ENCODE data around the gene SLC29A3. TPM values are rescaled to one million over a fixed set of nuclear protein-coding genes. Genes with fewer than 3 reads are reported as not detected.

SLC29A3 gene
- total RNA-seq, 2 donors from 2014 or later: 3.2 to 5.9 TPM

- no peak overlapping the region for H3K27ac ChIP-seq
- ATAC-seq (ENCODE audit: insufficient number of reproducible peaks, low FRiP score, low read depth): no peak
- no peaks in the 10 kb centered on the region for H3K36me3 ChIP-seq
- H3K27me3 ChIP-seq (replicated peaks; ENCODE audit: insufficient read depth): no peaks in the 10 kb centered on the region
- no peak for TF ChIP-seq CTCF (IDR thresholded peaks at IDR 0.05)
- no peaks in the 10 kb centered on the region for H3K9me3 ChIP-seq
- DNase-seq (ENCODE audit: low spot score): no peak
- H3K4me1 ChIP-seq (ENCODE audit: control insufficient read depth in 1 of 2, low read depth in 2 of 2): no peaks in the 10 kb centered on the region
- H3K4me3 ChIP-seq: no peak overlapping the region
Observed at GRCh38 chr10:71338728-71339495, 19.9 kb downstream of the SLC29A3 start.

GRCh38 chr10:71339796-71340589 lies 20.9 kb downstream of the SLC29A3 start:
- H3K36me3 ChIP-seq: no peaks in the 10 kb centered on the region
- H3K9me3 ChIP-seq: no peaks in the 10 kb centered on the region
- H3K4me1 ChIP-seq (ENCODE audit: control insufficient read depth in 1 of 2, low read depth in 2 of 2): no peaks in the 10 kb centered on the region
- H3K4me3 ChIP-seq: no peak overlapping the region
- H3K27me3 ChIP-seq (replicated peaks; ENCODE audit: insufficient read depth): no peaks in the 10 kb centered on the region
- TF ChIP-seq CTCF (IDR thresholded peaks at IDR 0.05): no peak
- H3K27ac ChIP-seq: no peak overlapping the region
- DNase-seq (ENCODE audit: low spot score) (no peak), ATAC-seq (ENCODE audit: insufficient number of reproducible peaks, low FRiP score, low read depth) (no peak)

- H3K4me3 ChIP-seq: no peak overlapping the region
- no peaks in the 10 kb centered on the region for H3K9me3 ChIP-seq
- no peaks in the 10 kb centered on the region for H3K4me1 ChIP-seq (ENCODE audit: control insufficient read depth in 1 of 2, low read depth in 2 of 2)
- no peak for DNase-seq (ENCODE audit: low spot score)
- TF ChIP-seq CTCF (IDR thresholded peaks at IDR 0.05): no peak
- H3K36me3 ChIP-seq: no peaks in the 10 kb centered on the region
- no peaks in the 10 kb centered on the region for H3K27me3 ChIP-seq (replicated peaks; ENCODE audit: insufficient read depth)
- H3K27ac ChIP-seq: no peak overlapping the region
- ATAC-seq (ENCODE audit: insufficient number of reproducible peaks, low FRiP score, low read depth): no peak
Observed at GRCh38 chr10:71342573-71343391, 23.7 kb downstream of the SLC29A3 start.

- no peak for TF ChIP-seq CTCF (IDR thresholded peaks at IDR 0.05)
- Histone ChIP-seq H3K9me3 (no peaks in the 10 kb centered on the region), H3K4me1 (ENCODE audit: control insufficient read depth in 1 of 2, low read depth in 2 of 2) (no peaks in the 10 kb centered on the region), H3K27ac (no peak overlapping the region), H3K36me3 (no peaks in the 10 kb centered on the region), H3K27me3 (replicated peaks; ENCODE audit: insufficient read depth) (no peaks in the 10 kb centered on the region), H3K4me3 (no peak overlapping the region)
- no peak for DNase-seq (ENCODE audit: low spot score)
- ATAC-seq (ENCODE audit: insufficient number of reproducible peaks, low FRiP score, low read depth): no peak
Observed at GRCh38 chr10:71343392-71343773, 24.3 kb downstream of the SLC29A3 start.
